A673 (cell line): Measurements from ENCODE around the gene CPSF7. TPM values are rescaled to one million over a fixed set of nuclear protein-coding genes. Genes with fewer than 3 reads are reported as not detected.

Experiments used
- BruUV-seq: library from RNA; stranded (reverse); fragments of 400-500 nt; replicated peaks from 2 replicates; lab custom pipeline; 2021; lab: Mats Ljungman, UMichigan
- CTCF ChIA-PET: fragments of 300-600 bp; sonication (Branson Sonifier 250); formaldehyde crosslinking; loops from one replicate; lab custom pipeline; 2022; ENCODE audit warnings: antibody characterized with exemption; lab: Charles Lee
- POLR2A ChIA-PET: fragments of 300-600 bp; sonication (Branson Sonifier 250); formaldehyde crosslinking; loops from one replicate; lab custom pipeline; 2022; ENCODE audit warnings: antibody characterized with exemption; ENCODE audit not compliant: low non-redundant PET; lab: Charles Lee
- DNase-seq: peaks from one replicate; pipeline ENCODE4 v3.0.0-alpha.2; 2015; ENCODE audit warnings: low spot score
- H3K27ac ChIP-seq: fragments of 200-600 bp; sonication (generic); 2 replicates; pipeline ENCODE4 v1.5.1; 2016; ENCODE audit warnings: mixed run types, low read depth, mild to moderate bottlenecking, mixed read lengths, antibody characterized with exemption, low read length; ENCODE audit not compliant: poor library complexity, severe bottlenecking
- H3K27me3 ChIP-seq: fragments of 200-600 bp; sonication (generic); replicated peaks from 2 replicates; pipeline ENCODE4 v1.6.1; 2017; ENCODE audit warnings: mixed run types, low read depth, mild to moderate bottlenecking, mixed read lengths, antibody characterized with exemption, low read length; ENCODE audit not compliant: insufficient read depth, poor library complexity
- H3K36me3 ChIP-seq: fragments of 200-600 bp; sonication (generic); 2 replicates; pipeline ENCODE4 v1.6.1; 2016; ENCODE audit warnings: mixed run types, mild to moderate bottlenecking, mixed read lengths, antibody characterized with exemption, low read length; ENCODE audit not compliant: insufficient read depth, poor library complexity, severe bottlenecking
- H3K4me1 ChIP-seq: fragments of 200-600 bp; sonication (generic); 2 replicates; pipeline ENCODE4 v1.6.1; 2017; ENCODE audit warnings: mixed run types, mild to moderate bottlenecking, mixed read lengths, antibody characterized with exemption, low read length; ENCODE audit not compliant: insufficient read depth, poor library complexity, severe bottlenecking
- H3K4me3 ChIP-seq: fragments of 200-600 bp; sonication (generic); 2 replicates; pipeline ENCODE4 v1.5.1; 2016; ENCODE audit warnings: low read depth, mixed run types, mild to moderate bottlenecking, mixed read lengths, low read length; ENCODE audit not compliant: poor library complexity, severe bottlenecking
- H3K9me3 ChIP-seq: fragments of 200-600 bp; sonication (generic); 2 replicates; pipeline ENCODE4 v1.6.1; 2016; ENCODE audit warnings: mixed run types, low read depth, mild to moderate bottlenecking, mixed read lengths, antibody characterized with exemption, low read length; ENCODE audit not compliant: poor library complexity, severe bottlenecking
- CTCF ChIP-seq: fragments of 300-800, 200-600 bp; sonication (generic); conservative IDR thresholded peaks from 2 replicates; pipeline ENCODE4 v1.5.1; 2017; ENCODE audit warnings: low read depth, mild to moderate bottlenecking, antibody characterized with exemption, low read length, moderate library complexity, mixed read lengths
- EZH2 ChIP-seq: fragments of 200-600 bp; sonication (generic); IDR thresholded peaks from 2 replicates; pipeline ENCODE4 v1.6.1; 2017; ENCODE audit warnings: borderline replicate concordance, low read depth, mild to moderate bottlenecking, mixed read lengths, antibody characterized with exemption, low read length; ENCODE audit not compliant: poor library complexity, severe bottlenecking
- intact Hi-C: fragments of 100-400 bp; cut with micrococcal nuclease; formaldehyde crosslinking; loops from one replicate; pipeline ENCODE4 v1.10.0; 2022; ENCODE audit not compliant: unreplicated experiment
- total RNA-seq: library from RNA; stranded (reverse); gene quantifications from 2 replicates; pipeline ENCODE4 v1.2.3, GENCODE V29; 2021

CPSF7 gene
- total RNA-seq, 1 experiment from 2014 or later: 162 TPM

DNA sequence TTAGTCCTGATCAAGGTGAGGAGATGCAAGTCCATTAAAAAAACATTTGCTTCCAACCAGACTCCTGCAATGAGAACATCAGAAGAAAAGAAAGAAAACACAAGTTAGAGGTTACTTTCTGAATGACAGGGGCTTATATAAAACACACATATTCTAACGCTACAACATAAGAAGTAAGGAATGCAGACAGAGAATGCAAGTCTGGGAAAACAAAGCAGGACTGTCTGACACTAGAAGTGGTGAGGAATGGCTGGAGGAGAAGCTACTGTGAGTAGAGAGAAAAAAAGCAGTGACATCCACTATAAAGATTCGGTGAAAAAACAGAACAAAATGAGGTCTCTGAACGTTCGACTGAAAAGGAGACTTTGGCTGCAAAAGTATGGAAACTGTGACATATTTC is 25.1 kb downstream of the CPSF7 start:
- Histone ChIP-seq H3K36me3 (peaks cover 85% of the 10 kb centered on the region), H3K27me3 (no peaks in the 10 kb centered on the region), H3K4me3 (no peak overlapping the region), H3K27ac (no peak overlapping the region), H3K4me1 (no peaks in the 10 kb centered on the region), H3K9me3 (no peaks in the 10 kb centered on the region)
- BruUV-seq: no TSS peak
- DNase-seq: no peak
- intact Hi-C loops: no loop called here
- ChIA-PET CTCF (no interaction called here), POLR2A (no interaction called here)
- TF ChIP-seq CTCF: no peak
- TF ChIP-seq EZH2: no peak

GRCh38 chr11:61404103-61404502 is 25.7 kb downstream of the CPSF7 start:
- intact Hi-C loops: no loop called here
- TSS peak; percentile 44 for BruUV-seq

GRCh38 chr11:61403658-61404057 is 26.1 kb downstream of the CPSF7 start:
- no peak for DNase-seq
- H3K27me3 ChIP-seq: no peaks in the 10 kb centered on the region
- no peak overlapping the region for H3K4me3 ChIP-seq
- H3K9me3 ChIP-seq: no peaks in the 10 kb centered on the region
- H3K27ac ChIP-seq: no peak overlapping the region
- ChIA-PET POLR2A (interaction anchor here (0.6 kb wide), 1 partner anchor 367 kb away, joined by 3 read pairs; no protein-coding TSS in a partner anchor), CTCF (no interaction called here)
- no peaks in the 10 kb centered on the region for H3K4me1 ChIP-seq
- no TSS peak for BruUV-seq
- H3K36me3 ChIP-seq: peaks cover 77% of the 10 kb centered on the region
- intact Hi-C loops: no loop called here
- TF ChIP-seq CTCF (no peak), EZH2 (no peak)

More at GRCh38 chr11:61404103-61404502, 25.7 kb downstream of the CPSF7 start:
- DNase-seq: no peak
- H3K4me3 ChIP-seq: no peak overlapping the region
- no peaks in the 10 kb centered on the region for H3K4me1 ChIP-seq
- no peaks in the 10 kb centered on the region for H3K27me3 ChIP-seq
- H3K36me3 ChIP-seq: peaks cover 80% of the 10 kb centered on the region
- ChIA-PET POLR2A (interaction anchor here (0.6 kb wide), 1 partner anchor 367 kb away, joined by 3 read pairs; no protein-coding TSS in a partner anchor), CTCF (no interaction called here)
- no peak overlapping the region for H3K27ac ChIP-seq
- H3K9me3 ChIP-seq: no peaks in the 10 kb centered on the region
- TF ChIP-seq EZH2 (no peak), CTCF (no peak)
